ENCODE results near the gene SGCA.

GRCh38 chr17:50221266-50221863 is 55.6 kb downstream of the SGCA start:
- TF ChIP-seq CTCF (IDR thresholded peaks at IDR 0.05; ENCODE audit: borderline replicate concordance, extremely low read depth, low read length, poor library complexity, severe bottlenecking) (no peak), EZH2 (IDR thresholded peaks at IDR 0.05; ENCODE audit: borderline replicate concordance, low read depth, low read length, severe bottlenecking) (no peak)
